ENCODE measurements around the gene SH2D3C. TPM values are rescaled to one million over a fixed set of nuclear protein-coding genes. Genes with fewer than 3 reads are reported as not detected.

Gene SH2D3C
- total and polyA plus RNA-seq, 2 of the 4 experiments (the other 2 are of a cell fraction), result under 0.01 to 0.24 TPM

DNA sequence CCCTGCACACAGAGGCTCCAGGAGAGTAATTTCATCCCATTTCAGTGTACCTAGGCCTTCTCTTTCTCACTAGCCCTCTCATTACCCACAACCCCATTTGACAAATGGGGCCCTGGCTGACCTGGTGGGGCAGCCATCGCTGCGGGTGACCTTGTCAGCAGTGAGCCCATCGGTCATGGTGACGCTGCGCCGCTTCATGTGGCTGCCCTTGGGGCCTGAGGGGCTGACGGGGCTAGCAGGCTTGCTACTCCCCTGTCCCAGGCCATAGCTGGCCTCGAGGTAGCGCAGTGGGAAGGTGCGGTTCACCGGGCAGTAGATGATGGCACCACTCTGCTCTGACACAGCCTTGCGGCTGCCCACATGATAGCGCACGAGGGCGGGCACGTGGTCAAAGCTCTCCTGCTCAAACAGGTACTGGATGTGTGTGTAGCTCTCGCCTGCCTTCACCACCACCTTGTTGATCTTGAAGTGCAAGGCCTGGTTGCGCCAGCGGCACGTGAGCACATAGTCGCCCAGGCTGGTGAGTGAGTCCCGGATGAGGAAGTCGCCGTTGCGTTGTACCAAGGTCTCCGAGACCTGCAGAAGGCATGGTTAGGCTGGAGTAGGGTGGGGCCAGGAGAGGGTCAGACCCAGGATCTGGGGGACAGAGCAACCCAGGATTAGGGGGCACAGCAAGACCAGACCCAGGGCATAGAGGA is 29.2 kb downstream of the SH2D3C start:
- no peak overlapping the region for H2AK9ac ChIP-seq (replicated peaks; ENCODE audit: low read depth, low read length, poor library complexity)
- no peak overlapping the region for H3K56ac ChIP-seq (ENCODE audit: extremely low read depth, insufficient read depth, low read length)
- H2AK5ac ChIP-seq (ENCODE audit: low read depth, low read length), result no peak overlapping the region
- peaks cover 6% of the 10 kb centered on the region; the same call in 1 of the 2 replicates for H4K20me1 ChIP-seq (ENCODE audit: insufficient read depth, low read length)
- ChIA-PET POLR2A (ENCODE audit: unreplicated experiment) (no interaction called here), CTCF (no interaction called here)
- H2AFZ ChIP-seq (replicated peaks; ENCODE audit: low read length, poor library complexity), result no peak overlapping the region
- no peaks in the 10 kb centered on the region for H3K36me3 ChIP-seq (ENCODE audit: control insufficient read depth, insufficient read depth, low read length)
- no peak overlapping the region for H2BK20ac ChIP-seq (ENCODE audit: low read depth, low read length)
- H2BK15ac ChIP-seq (ENCODE audit: low read depth, low read length), result no peak overlapping the region
- in situ Hi-C loops (cut with MboI; ENCODE audit: low sequenced_read_pairs), result no loop called here
- TF ChIP-seq NFE2L2 (IDR thresholded peaks at IDR 0.05; ENCODE audit: low read depth, low read length) (no peak), CEBPB (IDR thresholded peaks at IDR 0.05; ENCODE audit: low read depth, low read length) (no peak), MAFK (IDR thresholded peaks at IDR 0.05; ENCODE audit: low read depth, low read length) (no peak), MAZ (IDR thresholded peaks at IDR 0.05; ENCODE audit: borderline replicate concordance, low read depth, low read length) (no peak), RCOR1 (IDR thresholded peaks at IDR 0.05; ENCODE audit: insufficient replicate concordance, low read length) (no peak), MXI1 (IDR thresholded peaks at IDR 0.05; ENCODE audit: borderline replicate concordance, low read depth, low read length) (no peak), SMC3 (IDR thresholded peaks at IDR 0.05; ENCODE audit: low read depth, low read length) (no peak)
- TF ChIP-seq, protein P1, sequence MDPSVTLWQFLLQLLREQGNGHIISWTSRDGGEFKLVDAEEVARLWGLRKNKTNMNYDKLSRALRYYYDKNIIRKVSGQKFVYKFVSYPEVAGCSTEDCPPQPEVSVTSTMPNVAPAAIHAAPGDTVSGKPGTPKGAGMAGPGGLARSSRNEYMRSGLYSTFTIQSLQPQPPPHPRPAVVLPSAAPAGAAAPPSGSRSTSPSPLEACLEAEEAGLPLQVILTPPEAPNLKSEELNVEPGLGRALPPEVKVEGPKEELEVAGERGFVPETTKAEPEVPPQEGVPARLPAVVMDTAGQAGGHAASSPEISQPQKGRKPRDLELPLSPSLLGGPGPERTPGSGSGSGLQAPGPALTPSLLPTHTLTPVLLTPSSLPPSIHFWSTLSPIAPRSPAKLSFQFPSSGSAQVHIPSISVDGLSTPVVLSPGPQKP (IDR thresholded peaks at IDR 0.05; ENCODE audit: borderline replicate concordance, low read depth, low read length), result no peak
- no peak overlapping the region for H2BK5ac ChIP-seq (ENCODE audit: low read depth, low read length, poor library complexity, severe bottlenecking)
- H2BK120ac ChIP-seq (ENCODE audit: low read depth, low read length), result no peak overlapping the region
- H4K91ac ChIP-seq (ENCODE audit: insufficient read depth, low read depth, low read length), result no peak overlapping the region
- H3K9me3 ChIP-seq (ENCODE audit: control insufficient read depth, insufficient read depth, low read length), result no peaks in the 10 kb centered on the region
- intact Hi-C loops (cut with micrococcal nuclease), result no loop called here
- H4K8ac ChIP-seq (ENCODE audit: low read depth in 2 of 2, low read length in 2 of 2), result no peak overlapping the region
- dilution Hi-C loops (cut with HindIII; ENCODE audit: low sequenced_read_pairs, unreplicated experiment), result no loop called here
- no peak overlapping the region for H3K23ac ChIP-seq (ENCODE audit: low read depth, low read length)
- H3K27ac ChIP-seq (ENCODE audit: insufficient read depth, low read length), result no peak overlapping the region
- H3K4me2 ChIP-seq (ENCODE audit: low read depth, low read length), result no peak overlapping the region
- peaks cover 3% of the 10 kb centered on the region; the same call in 1 of the 2 replicates for H3K9me1 ChIP-seq (ENCODE audit: insufficient read depth, low read length)
- H3K79me1 ChIP-seq (ENCODE audit: low read depth in 1 of 2, low read length in 2 of 2), result no peaks in the 10 kb centered on the region
- no peak overlapping the region for H3K4me3 ChIP-seq (ENCODE audit: insufficient read depth, low read depth, low read length)
- BruUV-seq (replicated peaks), result no TSS peak
- no peak for DNase-seq
- peaks cover 66% of the 10 kb centered on the region for H3K27me3 ChIP-seq (ENCODE audit: control insufficient read depth, insufficient read depth, low read length)
- no peak overlapping the region for H3K18ac ChIP-seq (ENCODE audit: low read depth, low read length)
- no peak overlapping the region for H3K4ac ChIP-seq (ENCODE audit: low read depth, low read length)
- H3K4me1 ChIP-seq (ENCODE audit: control insufficient read depth, insufficient read depth, low read length), result no peaks in the 10 kb centered on the region
- H4K5ac ChIP-seq (ENCODE audit: low read depth, low read length), result no peak overlapping the region
- ATAC-seq (ENCODE audit: low read depth), result no peak
- no peak overlapping the region for H3K9ac ChIP-seq (ENCODE audit: low read depth, low read length)
- WGBS, 2 experiments (ENCODE audit: extremely low coverage in 2 of 2, insufficient read length in 1 of 2), result 84% methylated on average over 21 of the region's 26 CpGs; no CpG with 5 or more reads in 1 of the 2 experiments
- no peak overlapping the region for H3K14ac ChIP-seq (replicated peaks; ENCODE audit: low read depth, low read length)

All from IMR-90 (cell line).